GM21723 (cell line): ENCODE results near the gene PRIMPOL.
"Not testable (repeated sequence)": the region's sequence is repeated elsewhere in the genome, so short reads cannot be mapped to it uniquely, and the experiment has no call there.

Source experiments
- ATAC-seq: cut with Tn5 transposase; IDR thresholded peaks from one replicate; pipeline ENCODE4 v1.9.1; 2021; ENCODE audit warnings: mild to moderate bottlenecking, moderate library complexity; ENCODE audit not compliant: unreplicated experiment

The PRIMPOL gene

DNA sequence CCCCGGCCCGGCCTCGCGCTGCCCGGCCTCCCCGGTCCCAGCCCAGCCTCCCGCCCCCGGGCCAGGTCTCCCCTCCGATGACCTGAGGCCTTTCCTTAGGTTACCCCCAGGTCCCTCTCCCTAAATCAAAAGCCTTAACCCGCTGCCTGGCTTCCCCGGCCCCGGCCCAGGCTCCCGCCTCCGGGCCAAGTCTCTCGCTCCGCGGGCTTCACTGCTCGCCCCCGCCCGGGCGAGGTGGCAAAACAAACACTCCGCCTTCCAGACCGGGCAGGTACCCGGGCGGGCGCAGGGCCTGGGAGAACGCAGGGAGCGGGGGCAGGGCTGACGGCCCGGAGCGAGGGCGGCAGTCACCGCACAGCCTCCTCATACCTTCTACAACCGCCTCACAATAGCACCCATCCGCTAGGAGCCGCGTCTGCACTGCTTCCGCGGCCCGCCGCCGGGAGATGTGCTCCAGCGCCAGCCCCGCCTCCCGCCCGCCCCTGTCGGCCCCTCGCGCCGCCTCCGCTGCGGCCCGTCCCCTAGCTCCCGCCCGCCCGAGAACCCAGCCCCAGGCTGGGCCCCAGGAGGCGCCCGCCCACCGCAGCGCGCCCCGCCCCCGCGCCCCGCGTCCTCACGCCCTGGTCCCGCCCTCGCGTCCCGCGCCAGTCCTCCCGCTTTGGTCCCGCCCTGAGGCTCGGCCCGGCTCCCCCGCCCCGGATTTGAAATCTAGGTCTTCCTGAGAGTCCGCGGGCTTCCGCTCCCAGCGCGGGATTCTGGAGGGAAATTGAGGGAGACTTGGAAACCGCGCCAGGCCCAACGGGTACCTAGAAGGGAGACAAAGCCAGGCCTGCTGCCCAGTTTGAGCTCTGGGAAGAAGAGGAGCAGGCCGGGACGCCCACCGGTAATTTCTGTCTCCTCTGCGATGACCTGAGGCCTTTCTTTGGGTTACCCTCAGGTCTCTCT lies at the start of gene PRIMPOL, which contains the start of gene CASP3:
Gene PRIMPOL (plus strand): TSS at position 713 of the 945 bp plus-strand sequence. CDS start 7,403 bp downstream, outside the sequence.
Gene CASP3 (minus strand): TSS at position 422 of the 945 bp plus-strand sequence. CDS start 10,994 bp downstream, outside the sequence.
- ATAC-seq: peak; percentile 85

GRCh38 chr4:184600982-184601381 lies 48.6 kb upstream of the PRIMPOL start:
- ATAC-seq: not testable (repeated sequence)

DNA sequence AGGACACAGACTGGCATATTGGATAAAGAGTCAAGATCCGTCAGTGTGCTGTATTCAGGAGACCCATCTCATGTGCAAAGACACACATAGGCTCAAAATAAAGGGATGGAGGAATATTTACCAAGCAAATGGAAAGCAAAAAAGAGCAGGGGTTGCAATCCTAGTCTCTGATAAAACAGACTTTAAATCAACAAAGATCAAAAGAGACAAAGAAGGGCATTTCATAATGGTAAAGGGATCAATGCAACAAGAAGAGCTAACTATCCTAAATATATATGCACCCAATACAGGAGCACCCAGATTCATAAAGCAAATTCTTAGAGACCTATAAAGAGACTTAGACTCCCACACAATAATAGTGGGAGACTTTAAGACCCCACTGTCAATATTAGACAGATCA lies 46.7 kb upstream of the PRIMPOL start:
- not testable (repeated sequence) for ATAC-seq

- ATAC-seq: not testable (repeated sequence)
Measured at GRCh38 chr4:184607429-184607828, 42.1 kb upstream of the PRIMPOL start.

DNA sequence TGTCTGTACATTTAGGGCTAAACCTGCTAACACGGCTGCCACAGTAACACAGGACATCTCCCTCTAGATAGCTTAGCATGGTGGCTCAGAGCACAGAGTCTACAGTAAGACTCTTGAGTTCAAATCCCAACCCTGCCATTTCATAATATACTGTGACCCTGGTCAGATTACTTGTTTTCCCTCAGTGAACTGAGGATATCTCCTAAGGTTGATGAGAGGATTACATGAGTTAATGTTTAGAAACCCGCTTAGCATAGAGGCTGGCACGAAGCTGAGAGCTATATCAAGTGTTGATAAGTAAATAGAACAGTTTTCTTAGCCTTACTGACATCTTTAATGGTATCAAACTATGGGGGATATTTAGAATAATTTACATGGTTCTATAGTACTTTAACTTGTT lies 37.5 kb upstream of the PRIMPOL start:
- no peak for ATAC-seq

DNA sequence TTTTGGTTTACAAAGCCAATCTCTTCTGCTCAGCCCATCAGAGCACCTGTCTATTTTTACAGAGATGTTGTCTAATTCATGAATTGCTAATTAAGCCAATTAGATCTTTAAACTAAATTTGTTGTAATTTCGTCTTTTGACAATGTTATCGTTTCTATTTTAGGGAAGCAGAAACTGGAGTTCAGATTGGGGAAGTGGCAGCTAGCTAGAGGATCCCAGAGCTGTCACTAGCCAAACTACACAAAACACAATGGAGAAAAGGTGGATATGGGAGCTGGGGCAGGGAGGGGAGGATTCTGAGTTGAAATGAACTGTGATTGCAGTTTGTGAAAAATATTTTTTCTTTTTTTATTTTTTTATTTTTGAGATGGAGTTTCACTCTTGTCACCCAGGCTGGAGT lies 36.1 kb upstream of the PRIMPOL start:
- ATAC-seq: no peak

DNA sequence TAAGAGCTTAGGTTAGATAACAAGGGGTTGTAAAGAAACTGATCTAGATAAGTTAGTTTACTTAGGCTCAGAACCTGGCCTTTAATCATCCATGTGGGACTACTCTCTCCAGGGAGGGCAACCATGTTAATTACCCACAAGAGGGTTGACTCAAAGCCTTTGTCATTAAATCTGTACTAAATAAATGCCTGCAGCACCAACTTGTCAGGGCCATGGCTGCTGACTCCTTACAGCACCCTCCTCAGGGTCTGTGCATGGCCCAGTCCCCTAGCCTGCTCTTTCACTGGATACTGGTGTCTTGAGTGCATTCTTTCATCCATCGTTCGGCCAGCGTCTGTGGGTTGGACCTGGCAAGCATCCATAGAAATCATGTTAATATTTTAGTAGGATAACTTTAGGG lies 35.0 kb upstream of the PRIMPOL start:
- no peak for ATAC-seq

DNA sequence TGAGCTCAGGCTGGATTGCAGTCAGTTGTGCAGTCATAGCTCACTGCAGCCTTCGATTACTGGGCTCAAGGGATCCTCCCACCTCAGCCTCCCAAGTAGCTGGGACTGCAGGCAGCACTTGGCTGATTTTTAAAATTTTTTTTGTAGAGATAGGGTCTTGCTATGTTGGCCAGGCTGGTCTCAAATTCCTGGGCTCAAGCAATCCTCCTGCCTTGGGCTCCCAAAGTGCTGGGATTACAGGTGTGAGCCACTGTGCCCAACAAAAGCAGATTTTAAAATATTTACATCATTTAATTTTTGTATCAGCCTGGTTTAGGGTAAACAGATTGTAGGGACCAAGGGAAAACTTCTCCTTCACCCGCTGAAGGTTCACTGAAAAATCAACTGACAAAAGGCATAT lies 33.4 kb upstream of the PRIMPOL start:
- ATAC-seq: not testable (repeated sequence)

GRCh38 chr4:184616633-184617551 lies 32.6 kb upstream of the PRIMPOL start:
- ATAC-seq: peak; percentile 90

GRCh38 chr4:184617600-184618196 lies 31.8 kb upstream of the PRIMPOL start:
- no peak for ATAC-seq

DNA sequence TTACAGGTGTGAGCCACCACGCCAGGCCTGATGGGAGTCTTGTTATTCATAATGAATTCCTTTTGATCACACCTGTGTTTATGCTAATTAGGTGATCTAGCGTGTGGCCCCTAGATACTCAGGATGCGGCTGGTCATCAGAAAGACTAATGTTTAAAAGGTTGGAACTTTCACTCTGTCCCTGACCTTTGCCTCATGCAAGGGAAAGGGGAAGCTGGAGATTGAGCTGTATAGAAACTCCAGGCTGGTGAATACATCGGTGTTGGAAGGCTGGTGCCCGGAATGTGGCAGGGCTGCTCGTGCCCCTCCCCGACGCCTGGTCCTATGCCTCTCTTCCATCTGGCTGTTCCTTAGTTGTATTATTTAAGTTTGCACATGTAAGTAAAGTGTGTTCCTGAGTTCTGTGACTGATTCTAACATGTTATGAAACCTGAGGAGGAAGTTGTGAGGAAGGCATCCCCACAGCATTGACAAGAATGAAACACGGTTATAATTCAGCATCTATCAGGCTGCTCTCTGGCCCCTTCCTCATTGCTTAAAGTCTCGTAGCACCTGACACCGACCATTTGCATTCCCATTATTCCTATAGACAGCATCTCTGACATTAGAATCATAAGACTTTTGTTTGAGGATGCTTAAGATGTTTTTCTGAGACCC lies 29.2 kb upstream of the PRIMPOL start:
- ATAC-seq: no peak

- no peak for ATAC-seq
Measured at GRCh38 chr4:184621518-184621917, 28.0 kb upstream of the PRIMPOL start.

GRCh38 chr4:184624504-184624903 lies 25.0 kb upstream of the PRIMPOL start:
- ATAC-seq: not testable (repeated sequence)

DNA sequence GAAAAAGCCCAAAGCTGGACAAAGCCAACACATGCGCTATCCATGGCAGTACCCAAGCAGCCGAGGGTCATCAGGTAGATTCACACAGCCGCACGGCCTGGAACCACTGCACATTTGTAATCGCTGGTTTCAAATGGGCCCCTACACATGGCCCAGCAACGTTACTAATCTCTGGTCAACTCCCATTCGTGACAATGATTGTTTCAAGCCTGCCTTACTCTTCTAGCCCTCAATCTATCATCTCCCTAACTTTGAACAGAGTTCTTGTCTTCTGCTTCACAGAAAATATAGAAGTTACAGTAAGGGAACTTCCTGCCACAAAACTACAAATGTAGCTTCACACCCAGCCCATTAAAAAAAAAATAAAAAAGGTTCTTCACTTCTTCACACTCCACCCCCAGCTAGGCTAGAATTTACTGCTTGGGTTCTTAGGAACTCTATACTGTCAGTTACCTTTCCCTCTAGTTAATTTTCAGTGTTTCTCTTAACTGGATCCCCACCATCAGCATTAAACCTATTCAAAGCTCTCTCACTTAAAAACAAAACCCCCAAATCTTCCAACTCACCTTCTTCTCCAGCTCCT lies 24.5 kb upstream of the PRIMPOL start:
- no peak for ATAC-seq

GRCh38 chr4:184625783-184626596 lies 23.5 kb upstream of the PRIMPOL start:
- not testable (repeated sequence) for ATAC-seq

DNA sequence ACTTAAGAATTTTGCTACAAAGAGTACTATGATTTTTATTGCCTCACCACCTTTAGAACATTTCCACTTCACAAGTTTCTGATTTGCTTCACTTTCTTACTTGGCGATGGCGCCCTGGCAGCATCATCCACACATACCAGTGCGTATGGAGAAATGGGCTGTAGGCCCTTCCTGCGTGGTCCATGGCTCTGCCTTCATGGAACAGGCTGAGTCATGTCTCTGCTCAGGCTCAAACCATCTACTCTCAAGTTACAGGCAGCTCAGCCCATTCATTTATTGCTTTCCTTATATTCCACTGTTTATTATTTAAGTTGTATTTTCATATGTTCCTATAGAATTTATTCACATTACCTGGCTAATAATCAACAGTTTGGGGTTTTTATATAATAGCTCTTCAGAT lies 21.4 kb upstream of the PRIMPOL start:
- no peak for ATAC-seq

DNA sequence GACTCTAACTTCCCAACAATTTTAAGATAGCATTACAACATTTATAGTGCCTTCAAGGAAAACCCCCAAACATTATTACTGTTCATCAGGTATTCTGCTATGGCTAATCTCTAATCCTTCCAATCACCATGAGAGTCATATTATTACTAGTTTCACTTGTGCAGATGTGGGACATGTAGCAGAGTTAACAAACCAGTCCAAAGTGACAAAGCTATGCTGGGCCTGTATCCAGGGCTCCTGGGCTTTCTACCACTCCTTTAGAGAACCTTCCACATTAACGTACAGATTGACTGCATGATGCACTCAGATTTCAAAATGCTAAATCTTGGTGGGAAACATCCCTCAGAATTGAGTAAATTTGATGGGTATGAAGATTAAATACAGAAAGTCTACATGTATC lies 16.7 kb upstream of the PRIMPOL start:
- ATAC-seq: no peak

DNA sequence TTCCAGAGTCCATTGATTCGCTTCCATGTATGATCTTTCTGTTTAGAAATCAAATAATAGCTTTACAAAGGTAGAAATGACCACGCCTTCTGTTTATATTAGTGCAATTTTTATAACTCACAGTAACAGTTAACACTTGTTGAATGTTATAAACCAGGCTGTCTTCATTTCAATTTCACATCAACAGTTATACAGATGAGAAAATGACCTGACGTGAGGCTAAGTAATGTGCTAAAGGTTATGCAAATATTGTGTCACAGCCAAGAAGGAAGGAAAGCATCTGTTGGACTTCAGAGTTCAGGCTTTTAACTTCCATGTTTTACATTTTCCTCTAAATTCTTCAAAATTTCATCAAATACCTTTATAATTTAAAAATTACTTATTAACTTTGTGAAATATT lies 14.2 kb upstream of the PRIMPOL start:
- no peak for ATAC-seq

DNA sequence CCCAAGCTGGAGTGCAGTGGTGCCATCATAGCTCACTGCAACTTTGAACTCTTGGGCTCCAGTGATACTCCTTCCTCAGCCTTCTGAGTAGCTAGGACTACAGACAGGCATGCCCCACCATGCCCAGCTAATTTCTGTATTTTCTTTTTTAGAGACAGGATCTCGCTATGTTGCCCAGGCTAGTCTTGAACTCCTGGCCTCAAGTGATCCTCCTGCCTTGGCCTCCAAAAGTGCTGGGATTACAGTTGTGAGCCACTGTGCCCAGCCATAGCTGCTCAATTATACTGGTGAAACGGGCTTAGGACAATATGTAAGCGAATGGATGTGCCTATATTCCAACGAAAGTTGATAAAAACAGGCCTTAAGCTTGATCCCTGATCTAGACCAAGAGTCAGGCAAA lies 13.4 kb upstream of the PRIMPOL start:
- ATAC-seq: no peak
